SU-DHL-6 (cell line): ENCODE measurements around the gene TENT5C.

Source experiments
- H2AFZ ChIP-seq: fragments of 200-600 bp; sonication (generic); 2 replicates; pipeline ENCODE4 v1.6.1; 2014; ENCODE audit warnings: low read depth, mild to moderate bottlenecking, moderate library complexity, mixed read lengths, antibody characterized with exemption, low read length; ENCODE audit not compliant: severe bottlenecking
- H3F3A ChIP-seq: fragments of 200-600 bp; shearing (Covaris generic); 2 replicates; pipeline ENCODE4 v1.6.0; 2016; ENCODE audit warnings: antibody characterized with exemption, mild to moderate bottlenecking; ENCODE audit not compliant: insufficient read depth
- H3K27ac ChIP-seq: fragments of 200-600 bp; sonication (generic); 2 replicates; pipeline ENCODE4 v1.5.1; 2016; ENCODE audit warnings: low read depth, mild to moderate bottlenecking, low read length, moderate library complexity, mixed read lengths
- H3K27me3 ChIP-seq: fragments of 200-600 bp; sonication (generic), shearing (Covaris generic); 2 replicates; pipeline ENCODE4 v1.6.0; 2014; ENCODE audit warnings: mild to moderate bottlenecking, low read length
- H3K36me3 ChIP-seq: fragments of 200-600 bp; sonication (generic); 2 replicates; pipeline ENCODE4 v1.6.1; 2014; ENCODE audit warnings: mild to moderate bottlenecking, low read length, mixed read lengths
- H3K4me2 ChIP-seq: fragments of 300-600, 200-600 bp; shearing (Covaris generic), sonication (generic); 2 replicates; pipeline ENCODE4 v1.6.0; 2014; ENCODE audit warnings: low read length, low read depth, mild to moderate bottlenecking; ENCODE audit not compliant: poor library complexity, severe bottlenecking
- H3K4me3 ChIP-seq: fragments of 200-600 bp; sonication (generic); 2 replicates; pipeline ENCODE4 v1.5.1; 2014; ENCODE audit warnings: antibody characterized with exemption, low read length, mild to moderate bottlenecking, mixed read lengths; ENCODE audit not compliant: insufficient read depth, poor library complexity, severe bottlenecking
- H3K79me2 ChIP-seq: fragments of 200-600 bp; sonication (generic); 2 replicates; pipeline ENCODE4 v1.6.1; 2014; ENCODE audit warnings: mild to moderate bottlenecking, low read length, moderate library complexity; ENCODE audit not compliant: insufficient read depth
- H3K9ac ChIP-seq: fragments of 200-600 bp; sonication (generic); 2 replicates; pipeline ENCODE4 v1.7.0; 2014; ENCODE audit warnings: mild to moderate bottlenecking, low read length
- H3K9me2 ChIP-seq: fragments of 200-600 bp; sonication (generic); replicated peaks from 2 replicates; pipeline ENCODE4 v1.6.1; 2014; ENCODE audit warnings: low read length; ENCODE audit not compliant: insufficient read depth
- H3K9me3 ChIP-seq: fragments of 200-600 bp; sonication (generic); 2 replicates; pipeline ENCODE4 v1.6.1; 2014; ENCODE audit warnings: low read length, mixed read lengths; ENCODE audit not compliant: insufficient read depth
- H4K20me1 ChIP-seq: fragments of 200-600 bp; sonication (generic); 2 replicates; pipeline ENCODE4 v1.6.1; 2014; ENCODE audit warnings: low read depth, mild to moderate bottlenecking, antibody characterized with exemption, low read length, moderate library complexity, mixed read lengths
- CTCF ChIP-seq: fragments of 200-600 bp; sonication (generic); IDR thresholded peaks from one replicate; pipeline ENCODE4 v1.5.1; 2017; ENCODE audit warnings: antibody characterized with exemption, mild to moderate bottlenecking, low read length, moderate library complexity; ENCODE audit not compliant: insufficient read depth, poor library complexity, severe bottlenecking
- EZH2phosphoT487 ChIP-seq: fragments of 200-600 bp; sonication (generic), shearing (Covaris generic); conservative IDR thresholded peaks from 2 replicates; pipeline ENCODE4 v1.6.1; 2018; ENCODE audit warnings: mild to moderate bottlenecking, antibody characterized with exemption, low read length, moderate library complexity, mixed read lengths

Gene TENT5C

GRCh38 chr1:117613249-117613968 lies 7.6 kb downstream of the TENT5C start:
- no peaks in the 10 kb centered on the region for H3F3A ChIP-seq
- TF ChIP-seq CTCF, result no peak
- TF ChIP-seq EZH2phosphoT487, result no peak
- H4K20me1 ChIP-seq, result no peaks in the 10 kb centered on the region
- no peaks in the 10 kb centered on the region for H3K36me3 ChIP-seq
- no peaks in the 10 kb centered on the region for H3K79me2 ChIP-seq
- no peaks in the 10 kb centered on the region for H3K27me3 ChIP-seq
- H3K9ac ChIP-seq, result no peak overlapping the region
- no peaks in the 10 kb centered on the region for H3K9me2 ChIP-seq
- no peak overlapping the region for H2AFZ ChIP-seq
- no peak overlapping the region for H3K27ac ChIP-seq
- H3K9me3 ChIP-seq, result no peaks in the 10 kb centered on the region
- no peak overlapping the region for H3K4me3 ChIP-seq
- no peak overlapping the region for H3K4me2 ChIP-seq

- no peak overlapping the region for H2AFZ ChIP-seq
- H3K4me2 ChIP-seq, result no peak overlapping the region
- no peaks in the 10 kb centered on the region for H3K27me3 ChIP-seq
- no peaks in the 10 kb centered on the region for H3K36me3 ChIP-seq
- H3F3A ChIP-seq, result no peaks in the 10 kb centered on the region
- H3K27ac ChIP-seq, result no peak overlapping the region
- H3K4me3 ChIP-seq, result no peak overlapping the region
- H3K79me2 ChIP-seq, result no peaks in the 10 kb centered on the region
- H4K20me1 ChIP-seq, result no peaks in the 10 kb centered on the region
- H3K9me3 ChIP-seq, result no peaks in the 10 kb centered on the region
- TF ChIP-seq EZH2phosphoT487 (no peak), CTCF (no peak)
- H3K9ac ChIP-seq, result no peak overlapping the region
- H3K9me2 ChIP-seq, result no peaks in the 10 kb centered on the region
Observed at GRCh38 chr1:117613969-117614729, 8.3 kb downstream of the TENT5C start.

GRCh38 chr1:117615474-117615873 lies 9.6 kb downstream of the TENT5C start:
- no peak for TF ChIP-seq CTCF
- no peak for TF ChIP-seq EZH2phosphoT487
- H3F3A ChIP-seq, result no peaks in the 10 kb centered on the region
- H4K20me1 ChIP-seq, result no peaks in the 10 kb centered on the region
- no peak overlapping the region for H2AFZ ChIP-seq
- no peaks in the 10 kb centered on the region for H3K27me3 ChIP-seq
- no peak overlapping the region for H3K9ac ChIP-seq
- H3K9me3 ChIP-seq, result no peaks in the 10 kb centered on the region
- no peaks in the 10 kb centered on the region for H3K9me2 ChIP-seq
- H3K4me2 ChIP-seq, result no peak overlapping the region
- no peaks in the 10 kb centered on the region for H3K79me2 ChIP-seq
- no peak overlapping the region for H3K27ac ChIP-seq
- H3K36me3 ChIP-seq, result no peaks in the 10 kb centered on the region
- no peak overlapping the region for H3K4me3 ChIP-seq
